PFSK-1 (cell line): Measurements from ENCODE around the gene LRCH1.

Source experiments
- FOXP2 ChIP-seq: optimal IDR thresholded peaks from 2 replicates; pipeline ENCODE3; 2011; ENCODE audit warnings: borderline replicate concordance, control low read depth, inconsistent platforms; ENCODE audit not compliant: insufficient read depth; ENCODE audit errors: extremely low read length, extremely low read depth
- POLR2AphosphoS5 ChIP-seq: IDR thresholded peaks from 2 replicates; pipeline ENCODE4 v1.6.1; 2012; ENCODE audit warnings: low read depth, mild to moderate bottlenecking, control low read depth, low read length, moderate library complexity
- REST ChIP-seq, 2 experiments: IDR thresholded peaks; 2 replicates each; pipeline versions ENCODE4 v1.6.1 to v1.8.0; 2011 to 2012; ENCODE audit warnings: low read depth in 2 of 2, low read length in 2 of 2, control low read depth in 1 of 2, inconsistent platforms in 1 of 2, mild to moderate bottlenecking in 1 of 2, moderate library complexity in 1 of 2; ENCODE audit not compliant: insufficient read depth in 1 of 2
- SIN3A ChIP-seq: IDR thresholded peaks from 2 replicates; pipeline ENCODE4 v1.6.1; 2012; ENCODE audit warnings: mild to moderate bottlenecking, low read length, moderate library complexity, borderline replicate concordance; ENCODE audit not compliant: insufficient read depth
- TAF1 ChIP-seq: IDR thresholded peaks from 2 replicates; pipeline ENCODE4 v1.6.1; 2012; ENCODE audit warnings: low read length, control low read depth, borderline replicate concordance; ENCODE audit not compliant: insufficient read depth

- TF ChIP-seq TAF1 (no peak), REST (IDR thresholded peaks at IDR 0.05; ENCODE audit: insufficient read depth in 1 of 2, low read depth in 2 of 2, low read length in 2 of 2) (no peak), POLR2AphosphoS5 (no peak), SIN3A (no peak), FOXP2 (no peak)
Measured at GRCh38 chr13:46624821-46625220, 71.9 kb downstream of the LRCH1 start.
